Muscle of back (tissue), 13 donors: Measurements from ENCODE around the gene DNMT3B. TPM values are rescaled to one million over a fixed set of nuclear protein-coding genes. Genes with fewer than 3 reads are reported as not detected.
"Not testable (repeated sequence)": the region's sequence is repeated elsewhere in the genome, so short reads cannot be mapped to it uniquely, and the experiment has no call there.

Experiments
- DNase-seq, 3 donors: peaks; one replicate each; pipeline versions ENCODE4 v3.0.0 to v3.0.0-alpha.2; 2013
- long read RNA-seq, 9 donors: transcript quantifications; one replicate each; lab custom pipeline, GENCODE V29; 2026
- polyA plus RNA-seq, 10 donors: library from polyadenylated mRNA; unstranded; fragments of 120-200 nt; gene quantifications; one replicate each; pipeline ENCODE4 v1.2.1, GENCODE V29; 2013; ENCODE audit not compliant: insufficient read length in 10 of 10

Gene DNMT3B
- polyA plus RNA-seq = 1 to 10 TPM; 2.8 to 4.9 (median 3.7) TPM
- long read RNA-seq, donor 1 = 0 reads
- long read RNA-seq, donor 2 = 0 reads
- long read RNA-seq, donor 3 = 0 reads
- long read RNA-seq, donor 4 = 0 reads
- long read RNA-seq, donor 5 = 0 reads
- long read RNA-seq, donor 6 = 0 reads
- long read RNA-seq, donor 7 = 0 reads
- long read RNA-seq, donor 8 = 0 reads
- long read RNA-seq, donor 9 = 0 reads

- peak; percentile 79 to 90 (median 82) for DNase-seq
These were observed at the start of gene DNMT3B for GRCh38 chr20:32761831-32762753. Gene DNMT3B (plus strand): TSS chr20:32762385. CDS start chr20:32780324, 17,939 bp downstream.

- no peak for DNase-seq
These were observed 43.3 kb upstream of the DNMT3B start for GRCh38 chr20:32718749-32719348.

- peak; percentile 34 to 38 (median 38) for DNase-seq
These were observed 34.5 kb upstream of the DNMT3B start for GRCh38 chr20:32727683-32728082.

GRCh38 chr20:32728435-32728834, 33.8 kb upstream of the DNMT3B start:
- not testable (repeated sequence) for DNase-seq

- not testable (repeated sequence) for DNase-seq
These were observed 32.9 kb upstream of the DNMT3B start for GRCh38 chr20:32729334-32729733.

- no peak for DNase-seq
These were observed 30.3 kb upstream of the DNMT3B start for GRCh38 chr20:32731882-32732266.

- DNase-seq = peak in 1 of 3 donors; percentile 65
These were observed 24.6 kb upstream of the DNMT3B start for GRCh38 chr20:32737371-32738223.

GRCh38 chr20:32741151-32741550, 21.0 kb upstream of the DNMT3B start:
- no peak for DNase-seq

GRCh38 chr20:32742322-32743236, 19.6 kb upstream of the DNMT3B start:
- DNase-seq = no peak

- peak in 2 of 3 donors; percentile 64 to 82 for DNase-seq
These were observed 18.7 kb upstream of the DNMT3B start, which contains the start of gene COMMD7 for GRCh38 chr20:32743237-32744112. Gene COMMD7 (minus strand): TSS chr20:32743467. CDS start chr20:32743391, 76 bp downstream.

- DNase-seq = no peak
These were observed 12.1 kb upstream of the DNMT3B start for GRCh38 chr20:32749914-32750637.

GRCh38 chr20:32751293-32751692, 10.9 kb upstream of the DNMT3B start:
- DNase-seq = no peak

- DNase-seq = no peak
These were observed 10.3 kb upstream of the DNMT3B start for GRCh38 chr20:32751702-32752457.

- peak in 1 of 3 donors; percentile 47 for DNase-seq
These were observed 9.5 kb upstream of the DNMT3B start for GRCh38 chr20:32752458-32753250.

GRCh38 chr20:32753731-32754130, 8.5 kb upstream of the DNMT3B start:
- no peak for DNase-seq

GRCh38 chr20:32756156-32756555, 6.0 kb upstream of the DNMT3B start:
- no peak for DNase-seq

- no peak for DNase-seq
These were observed 761 bp upstream of the DNMT3B start for GRCh38 chr20:32761417-32761830.
